ENCODE data around the gene SLC26A6.

SLC26A6 gene

GRCh38 chr3:48631516-48632448 lies 3.5 kb downstream of the SLC26A6 start:
- no peak for DNase-seq (ENCODE audit: low spot score)

- DNase-seq (ENCODE audit: low spot score): no peak
These were observed 4.4 kb downstream of the SLC26A6 start for GRCh38 chr3:48630833-48631232.

- no peak for DNase-seq (ENCODE audit: low spot score)
These were observed 4.9 kb downstream of the SLC26A6 start for GRCh38 chr3:48630407-48630806.

- no peak for DNase-seq (ENCODE audit: low spot score)
These were observed 5.4 kb downstream of the SLC26A6 start for GRCh38 chr3:48629894-48630293.

- no peak for DNase-seq (ENCODE audit: low spot score)
These were observed 6.8 kb downstream of the SLC26A6 start for GRCh38 chr3:48628277-48629017.

- DNase-seq (ENCODE audit: low spot score): no peak
These were observed 9.7 kb downstream of the SLC26A6 start for GRCh38 chr3:48625600-48625999.

GRCh38 chr3:48624767-48625166 lies 10.5 kb downstream of the SLC26A6 start:
- no peak for DNase-seq (ENCODE audit: low spot score)

GRCh38 chr3:48623851-48624547 lies 11.3 kb downstream of the SLC26A6 start:
- DNase-seq (ENCODE audit: low spot score): no peak

- no peak for DNase-seq (ENCODE audit: low spot score)
These were observed 13.8 kb downstream of the SLC26A6 start, which contains the start of gene TMEM89 for GRCh38 chr3:48621461-48621869. Gene TMEM89, minus strand, starts transcription at chr3:48621769. Its CDS starts 13 bp downstream, at chr3:48621756.

- DNase-seq (ENCODE audit: low spot score): no peak
These were observed 15.4 kb downstream of the SLC26A6 start for GRCh38 chr3:48619541-48620524.

- no peak for DNase-seq (ENCODE audit: low spot score)
These were observed 17.7 kb downstream of the SLC26A6 start for GRCh38 chr3:48617559-48617958.

- peak; percentile 42 for DNase-seq (ENCODE audit: low spot score)
These were observed 21.2 kb downstream of the SLC26A6 start for GRCh38 chr3:48614044-48614443.

GRCh38 chr3:48612309-48612708 lies 23.0 kb downstream of the SLC26A6 start:
- DNase-seq (ENCODE audit: low spot score): no peak

- peak; percentile 90 for DNase-seq (ENCODE audit: low spot score)
These were observed 25.9 kb downstream of the SLC26A6 start, which contains the start of gene UQCRC1 for GRCh38 chr3:48609088-48610005. Gene UQCRC1, minus strand, starts transcription at chr3:48609646. Its CDS starts 26 bp downstream, at chr3:48609620.

- no peak for DNase-seq (ENCODE audit: low spot score)
These were observed 27.7 kb downstream of the SLC26A6 start for GRCh38 chr3:48607519-48607918.

GRCh38 chr3:48601622-48601994 lies 33.7 kb downstream of the SLC26A6 start:
- DNase-seq (ENCODE audit: low spot score): no peak

GRCh38 chr3:48600711-48601621 lies 34.3 kb downstream of the SLC26A6 start:
- DNase-seq (ENCODE audit: low spot score): no peak

GRCh38 chr3:48599509-48600285 lies 35.6 kb downstream of the SLC26A6 start:
- DNase-seq (ENCODE audit: low spot score): no peak

Data from kidney capillary endothelial cell (primary cell).